ENCODE results near the gene NDUFB10.
"Not testable (repeated sequence)": the region's sequence is repeated elsewhere in the genome, so short reads cannot be mapped to it uniquely, and the experiment has no call there.

The NDUFB10 gene

GRCh38 chr16:1946495-1947368 lies 12.6 kb upstream of the NDUFB10 start:
- DNase-seq, result no peak

DNA sequence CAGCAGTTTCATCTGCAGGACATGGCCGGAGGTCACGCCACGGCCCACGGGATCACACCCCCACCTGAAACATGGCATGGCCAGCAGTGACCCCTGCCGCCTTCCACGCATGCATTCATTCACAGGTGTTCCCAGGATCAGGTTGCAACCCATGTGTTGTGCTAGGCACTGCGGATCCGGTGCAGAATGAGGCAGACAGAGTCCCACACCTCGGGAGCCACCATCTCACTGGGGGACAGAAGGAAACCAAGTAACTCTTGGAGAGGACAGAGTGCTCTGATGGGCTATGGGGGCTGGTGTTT lies 12.0 kb upstream of the NDUFB10 start:
- no peak for DNase-seq

GRCh38 chr16:1949507-1949906 lies 9.8 kb upstream of the NDUFB10 start:
- DNase-seq, result no peak

DNA sequence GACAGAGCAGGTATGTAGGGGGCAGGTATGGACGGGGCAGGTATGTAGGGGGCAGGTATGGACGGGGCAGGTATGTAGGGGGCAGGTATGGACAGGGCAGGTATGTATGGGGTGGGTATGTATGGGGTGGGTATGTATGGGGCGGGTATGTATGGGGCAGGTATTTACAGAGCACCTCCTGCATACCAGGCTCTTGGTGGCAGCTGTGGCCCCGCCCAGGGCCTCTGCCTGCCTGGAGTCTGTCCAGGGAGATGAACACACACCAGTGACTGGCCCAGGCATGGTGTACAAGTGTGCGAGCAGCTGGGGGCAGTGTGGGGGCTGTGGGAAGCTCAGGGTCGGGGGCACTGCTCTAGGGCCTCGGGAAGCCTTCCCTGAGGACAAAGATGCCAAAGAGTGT lies 9.3 kb upstream of the NDUFB10 start:
- DNase-seq, result no peak

DNA sequence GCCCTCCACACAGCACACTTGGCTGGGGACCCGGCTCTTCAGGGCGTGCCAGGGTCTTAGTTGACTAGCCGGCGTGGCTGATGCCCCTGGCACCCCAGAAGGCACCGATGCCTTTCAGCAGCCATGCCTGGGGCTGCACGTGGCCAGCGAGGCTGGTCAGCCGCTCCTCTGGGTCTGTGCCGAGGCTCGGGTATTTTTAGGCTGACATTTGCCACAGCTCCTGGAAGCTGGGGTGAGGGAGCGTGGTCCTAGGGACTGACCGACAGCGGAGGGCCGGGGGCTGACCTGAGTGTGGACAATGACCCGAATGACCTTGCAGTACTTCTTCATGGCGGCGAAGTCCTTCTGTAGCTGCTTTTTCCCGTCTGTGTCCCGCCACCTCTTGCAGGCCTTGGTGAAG lies 8.8 kb upstream of the NDUFB10 start:
- no peak for DNase-seq

- DNase-seq, result no peak
Observed at GRCh38 chr16:1953734-1954133, 5.6 kb upstream of the NDUFB10 start.

- DNase-seq, result not testable (repeated sequence)
Observed at GRCh38 chr16:1957434-1958142, 1.8 kb upstream of the NDUFB10 start.

DNA sequence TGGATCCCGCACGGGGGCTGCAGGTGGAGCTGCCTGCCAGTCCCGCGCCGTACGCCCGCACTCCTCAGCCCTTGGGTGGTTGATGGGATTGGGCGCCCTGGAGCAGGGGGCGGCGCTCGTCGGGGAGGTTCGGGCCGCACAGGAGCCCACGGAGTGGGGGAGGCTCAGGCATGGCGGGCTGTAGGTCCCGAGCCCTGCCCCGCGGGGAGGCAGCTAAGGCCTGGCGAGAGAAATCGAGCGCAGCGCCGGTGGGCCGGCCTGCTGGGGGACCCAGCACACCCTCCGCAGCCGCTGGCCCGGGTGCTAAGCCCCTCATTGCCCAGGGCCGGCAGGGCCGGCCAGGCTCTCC lies 1.2 kb upstream of the NDUFB10 start:
- not testable (repeated sequence) for DNase-seq

GRCh38 chr16:1958715-1959268 lies 546 bp upstream of the NDUFB10 start:
- no peak for DNase-seq

DNA sequence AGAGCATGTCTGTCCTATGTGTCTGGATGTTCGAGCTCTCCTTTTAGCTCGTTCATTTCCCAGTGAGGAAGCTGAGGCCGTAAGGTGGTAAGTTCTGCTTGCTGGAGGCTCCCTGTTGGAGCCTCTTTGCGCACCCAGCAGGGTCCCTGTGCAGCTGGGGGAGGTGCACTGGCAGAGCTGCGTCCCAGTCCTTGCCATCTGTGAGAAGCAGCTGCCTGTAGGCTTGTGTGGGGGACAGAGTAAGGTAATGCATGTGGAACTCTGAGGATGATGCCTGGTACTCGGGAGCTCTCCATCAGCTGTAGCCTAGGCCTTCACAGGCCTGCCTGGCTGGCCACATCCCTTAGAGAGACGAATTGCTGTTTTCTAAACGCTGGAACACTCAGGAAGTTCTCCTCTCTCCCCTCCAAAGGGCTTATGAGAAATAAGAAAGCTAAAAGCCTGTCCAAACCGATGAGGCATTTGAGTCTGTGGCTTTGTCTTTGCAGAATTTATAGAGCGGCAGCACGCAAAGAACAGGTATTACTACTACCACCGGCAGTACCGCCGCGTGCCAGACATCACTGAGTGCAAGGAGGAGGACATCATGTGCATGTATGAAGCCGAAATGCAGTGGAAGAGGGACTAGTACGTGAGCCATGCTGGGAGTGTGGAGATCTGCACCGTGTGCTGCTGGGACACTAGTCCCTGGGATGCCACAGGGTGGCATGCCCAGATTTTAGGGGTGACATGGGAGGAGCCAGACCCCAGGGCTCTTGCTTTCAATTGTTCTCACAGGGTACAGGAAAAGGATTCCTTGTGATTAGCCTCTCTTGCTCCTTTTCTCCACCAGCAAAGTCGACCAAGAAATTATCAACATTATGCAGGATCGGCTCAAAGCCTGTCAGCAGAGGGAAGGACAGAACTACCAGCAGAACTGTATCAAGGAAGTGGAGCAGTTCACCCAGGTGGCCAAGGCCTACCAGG lies 1.6 kb downstream of the NDUFB10 start:
- DNase-seq, result peak; percentile 54 to 56

DNA sequence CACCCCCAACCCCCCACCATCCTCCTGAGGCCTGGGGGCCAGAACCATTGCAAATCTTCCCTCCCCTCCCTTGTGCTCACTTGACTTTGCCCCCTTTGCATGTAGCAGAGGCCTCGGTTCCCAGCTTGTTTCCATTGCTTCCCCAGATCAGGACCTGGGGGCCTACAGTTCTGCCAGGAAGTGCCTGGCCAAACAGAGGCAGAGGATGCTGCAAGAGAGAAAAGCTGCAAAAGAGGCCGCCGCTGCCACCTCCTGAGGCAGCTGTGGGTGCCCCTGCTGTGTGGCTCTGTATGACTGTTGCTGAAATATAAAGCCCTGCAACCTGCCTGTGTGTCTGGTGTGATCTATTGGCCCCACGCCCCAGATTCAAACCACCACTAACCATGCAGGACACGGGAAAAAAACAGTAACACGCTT lies 2.3 kb downstream of the NDUFB10 start:
- DNase-seq, result no peak

- DNase-seq, result not testable (repeated sequence)
Observed at GRCh38 chr16:1962161-1963153, 3.1 kb downstream of the NDUFB10 start.

DNA sequence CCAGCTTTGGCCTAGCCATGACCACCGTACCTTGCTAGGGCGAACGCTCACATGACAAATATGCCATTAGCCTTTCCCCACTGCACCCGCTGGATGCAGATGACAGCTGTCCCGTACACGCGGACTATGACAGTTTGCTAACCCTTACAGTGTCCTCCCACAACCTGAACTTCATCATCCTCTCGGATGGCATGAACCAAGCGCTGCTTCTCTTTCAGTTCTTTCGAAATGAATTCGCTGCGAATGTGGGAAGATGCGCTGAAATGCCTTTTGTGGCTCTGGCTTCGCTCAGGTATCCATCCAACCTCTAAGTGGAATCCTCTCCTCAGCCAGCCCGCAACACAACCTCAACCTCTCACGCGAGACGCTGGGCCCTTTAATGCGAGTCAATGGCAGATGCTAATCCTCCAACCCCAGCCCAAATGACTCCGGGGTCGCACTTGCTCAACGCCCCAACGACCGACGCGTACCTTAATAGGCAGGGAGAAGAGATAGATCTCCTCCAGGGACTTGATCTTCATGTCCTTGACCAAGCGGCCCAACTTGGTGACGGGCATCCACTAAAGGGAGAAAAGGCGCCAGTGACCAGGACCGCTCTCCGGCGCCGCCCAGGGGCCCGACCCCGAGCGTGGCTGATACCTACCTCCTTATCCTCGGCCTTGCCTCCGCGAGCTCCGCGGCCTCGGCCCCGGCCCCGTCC lies 4.6 kb downstream of the NDUFB10 start:
- DNase-seq, result peak in 1 of 2 donors; percentile 46

- peak; percentile 97 to 99 for DNase-seq
Observed at GRCh38 chr16:1964506-1965395, 5.4 kb downstream of the NDUFB10 start, which contains the start of gene RPS2. TSS of gene RPS2 (minus strand) at chr16:1964826. CDS start at chr16:1964625, 201 bp downstream.

DNA sequence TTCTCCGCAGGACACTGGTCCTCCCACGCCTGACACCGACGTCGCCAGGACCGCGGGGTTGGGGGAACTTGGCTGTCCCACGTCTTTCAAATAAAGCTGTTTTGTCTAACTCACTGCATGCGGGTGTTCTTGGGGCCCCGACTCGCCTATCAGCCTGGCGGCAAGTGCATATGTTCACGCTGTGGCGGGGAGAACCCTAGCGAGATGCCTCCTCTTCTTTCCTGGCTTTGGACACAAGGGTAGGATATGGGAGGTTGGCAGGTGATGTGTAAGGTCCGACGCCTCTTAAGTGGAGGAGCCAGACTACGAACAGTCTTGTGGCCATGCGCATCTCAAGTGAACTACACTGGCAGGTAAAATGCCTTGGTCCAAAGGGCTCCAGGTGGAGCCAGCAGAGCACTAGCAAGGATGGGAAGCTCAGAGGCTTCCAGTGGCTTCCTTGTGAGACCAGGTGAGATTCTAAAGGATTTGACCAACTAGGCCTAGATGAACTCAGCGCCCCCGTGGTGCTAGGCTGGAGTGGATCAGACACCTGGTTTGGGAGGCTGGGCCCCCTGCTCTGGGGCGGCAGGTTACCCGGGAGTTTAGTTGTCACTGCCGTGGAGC lies 6.2 kb downstream of the NDUFB10 start:
- no peak for DNase-seq

GRCh38 chr16:1966460-1966859 lies 7.1 kb downstream of the NDUFB10 start, which contains the start of gene RNF151:
TSS of gene RNF151 (plus strand) at chr16:1966856. CDS start at chr16:1966882, 26 bp downstream.
- no peak for DNase-seq

DNA sequence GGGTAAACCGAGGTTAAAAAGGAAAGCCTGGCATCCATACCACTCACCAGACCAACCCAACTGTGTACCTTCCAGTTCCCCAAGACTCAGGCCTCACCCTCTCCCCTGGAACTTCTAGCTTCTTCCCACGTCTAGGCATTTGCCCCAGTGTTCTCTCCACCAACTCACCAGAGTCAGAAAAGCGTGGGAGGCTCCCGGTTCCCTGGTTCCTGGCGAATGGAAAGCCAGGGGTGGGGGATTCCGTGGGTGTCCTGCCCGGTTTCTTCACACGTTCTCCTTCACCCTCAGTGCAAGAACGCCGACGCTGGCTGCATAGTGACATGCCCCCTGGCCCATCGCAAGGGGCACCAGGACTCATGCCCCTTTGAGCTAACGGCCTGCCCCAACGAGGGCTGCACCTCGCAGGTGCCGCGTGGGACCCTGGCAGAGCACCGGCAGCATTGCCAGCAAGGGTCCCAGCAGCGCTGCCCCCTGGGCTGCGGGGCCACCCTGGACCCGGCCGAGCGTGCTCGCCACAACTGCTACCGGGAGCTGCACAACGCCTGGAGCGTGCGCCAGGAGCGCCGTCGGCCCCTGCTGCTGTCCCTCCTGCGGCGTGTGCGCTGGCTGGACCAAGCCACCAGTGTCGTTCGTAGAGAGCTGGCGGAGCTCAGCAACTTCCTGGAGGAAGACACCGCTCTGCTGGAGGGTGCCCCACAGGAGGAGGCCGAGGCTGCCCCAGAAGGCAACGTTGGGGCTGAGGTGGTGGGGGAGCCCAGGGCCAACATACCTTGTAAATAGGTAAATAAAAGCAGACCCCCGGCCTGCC lies 9.0 kb downstream of the NDUFB10 start:
- no peak for DNase-seq

DNA sequence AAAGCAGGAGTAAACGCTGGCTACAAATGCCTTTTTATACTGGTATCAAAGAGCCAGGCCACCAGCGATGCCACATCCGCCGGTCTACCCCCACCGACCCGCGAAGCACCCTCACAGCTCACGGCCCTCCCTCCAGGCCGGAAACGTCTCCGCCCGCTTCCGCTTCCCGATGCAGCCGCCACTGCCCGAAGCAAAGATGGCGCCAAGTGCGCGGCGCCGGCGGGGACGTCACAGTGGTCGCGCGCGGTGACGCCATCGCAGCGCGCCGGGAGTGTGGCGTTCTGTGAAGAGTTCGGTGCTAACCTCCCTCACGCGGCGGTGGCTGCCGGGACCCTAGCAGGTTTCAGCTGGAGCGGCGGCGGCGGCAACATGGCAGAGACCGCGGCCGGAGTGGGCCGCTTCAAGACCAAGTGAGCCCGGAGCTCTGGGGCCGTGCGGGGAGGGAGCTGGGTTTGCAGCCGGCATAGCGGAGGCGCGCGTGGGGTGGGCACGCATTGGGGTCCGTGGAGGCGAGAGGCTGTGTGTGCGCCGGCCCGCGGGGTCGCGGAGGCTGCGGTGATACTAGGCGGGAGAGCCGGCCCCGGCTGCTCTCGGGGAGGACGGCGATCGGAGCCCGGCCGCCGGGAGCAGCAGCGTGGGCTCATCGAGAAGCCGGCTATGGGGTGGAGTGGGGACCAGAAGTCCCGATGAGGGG lies 12.6 kb downstream of the NDUFB10 start, which contains the start of gene TBL3:
Gene TBL3, plus strand, starts transcription at position 258 of the 694 bp plus-strand sequence. Its CDS starts 112 bp downstream, at position 370.
- peak; percentile 97 for DNase-seq
